ENCODE data around the gene TMEM69.

GRCh38 chr1:45647248-45648021 lies 40.5 kb upstream of the TMEM69 start:
- TF ChIP-seq CTCF (IDR thresholded peaks at IDR 0.05) (no peak), POLR2A (IDR thresholded peaks at IDR 0.05) (no peak)

Data from uterus (tissue), 2 donors.